WTC11 (cell line): ENCODE results near the gene SAYSD1. TPM values are rescaled to one million over a fixed set of nuclear protein-coding genes. Genes with fewer than 3 reads are reported as not detected.

Source experiments
- ATAC-seq: fragments of 200-7000 bp; cut with Tn5 transposase; 2 replicates; pipeline ENCODE4 v1.10.0; 2021; ENCODE audit warnings: mild to moderate bottlenecking, moderate library complexity
- CTCF ChIA-PET: fragments of 300-600 bp; sonication (Branson Sonifier 250); formaldehyde crosslinking; loops from one replicate; lab custom pipeline; 2021; ENCODE audit warnings: antibody characterized with exemption; lab: Charles Lee
- POLR2A ChIA-PET: fragments of 350-600 bp; sonication (Branson Sonifier 250); formaldehyde crosslinking; loops from one replicate; lab custom pipeline; 2021; ENCODE audit warnings: antibody characterized with exemption; lab: Charles Lee
- DNase-seq: peaks from one replicate; pipeline ENCODE4 v3.0.0; 2021; ENCODE audit warnings: low spot score
- H3K27ac Mint-ChIP-seq: 2 replicates; pipeline ENCODE4 v1.8.0; 2021; ENCODE audit warnings: mixed read lengths
- H3K27me3 Mint-ChIP-seq: 2 replicates; pipeline ENCODE4 v1.8.0; 2021; ENCODE audit warnings: low read depth, mild to moderate bottlenecking, moderate library complexity, mixed read lengths
- H3K36me3 Mint-ChIP-seq: 2 replicates; pipeline ENCODE4 v1.8.0; 2021; ENCODE audit warnings: mixed read lengths
- H3K4me1 Mint-ChIP-seq: 2 replicates; pipeline ENCODE4 v1.8.0; 2022; ENCODE audit warnings: mixed read lengths
- H3K4me3 Mint-ChIP-seq: 2 replicates; pipeline ENCODE4 v1.8.0; 2021; ENCODE audit warnings: mild to moderate bottlenecking, moderate library complexity, mixed read lengths
- H3K9me3 Mint-ChIP-seq: 2 replicates; pipeline ENCODE4 v1.8.0; 2021; ENCODE audit warnings: mixed read lengths
- ATF3 ChIP-seq: sonication (generic); formaldehyde crosslinking; conservative IDR thresholded peaks from 2 replicates; pipeline ENCODE4 v1.8.1; 2022; ENCODE audit warnings: mild to moderate bottlenecking, missing genetic modification reagents
- ATF6 ChIP-seq: sonication (generic); formaldehyde crosslinking; IDR thresholded peaks from 2 replicates; pipeline ENCODE4 v1.8.1; 2023; ENCODE audit warnings: mild to moderate bottlenecking, missing genetic modification reagents
- E2F1 ChIP-seq: sonication (generic); formaldehyde crosslinking; IDR thresholded peaks from 2 replicates; pipeline ENCODE4 v1.8.0; 2022; ENCODE audit warnings: mild to moderate bottlenecking, missing genetic modification reagents
- ESRRA ChIP-seq: sonication (generic); formaldehyde crosslinking; IDR thresholded peaks from 2 replicates; pipeline ENCODE4 v1.8.1; 2022; ENCODE audit warnings: mild to moderate bottlenecking, missing genetic modification reagents, borderline replicate concordance
- IRF2 ChIP-seq: sonication (generic); formaldehyde crosslinking; IDR thresholded peaks from 2 replicates; pipeline ENCODE4 v1.8.0; 2022; ENCODE audit warnings: low read depth, missing genetic modification reagents, borderline replicate concordance
- JAZF1 ChIP-seq: fragments of 250-450 bp; sonication (Bioruptor Pico); IDR thresholded peaks from 2 replicates; pipeline ENCODE4 v1.9.0; 2021; ENCODE audit warnings: moderate library complexity, mild to moderate bottlenecking, inconsistent platforms
- NFE2L1 ChIP-seq: sonication (generic); formaldehyde crosslinking; IDR thresholded peaks from 2 replicates; pipeline ENCODE4 v1.8.1; 2023; ENCODE audit warnings: missing genetic modification reagents
- NR3C1 ChIP-seq: sonication (generic); formaldehyde crosslinking; conservative IDR thresholded peaks from 2 replicates; pipeline ENCODE4 v1.8.1; 2023; ENCODE audit warnings: low read depth, mild to moderate bottlenecking, missing genetic modification reagents
- STAT6 ChIP-seq: sonication (generic); formaldehyde crosslinking; conservative IDR thresholded peaks from 2 replicates; pipeline ENCODE4 v1.8.1; 2023; ENCODE audit warnings: mild to moderate bottlenecking, low read depth, missing genetic modification reagents, moderate library complexity
- USF1 ChIP-seq: sonication (generic); formaldehyde crosslinking; IDR thresholded peaks from 2 replicates; pipeline ENCODE4 v1.8.0; 2022; ENCODE audit warnings: mild to moderate bottlenecking, missing genetic modification reagents
- USF2 ChIP-seq: sonication (generic); formaldehyde crosslinking; IDR thresholded peaks from 2 replicates; pipeline ENCODE4 v1.8.1; 2023; ENCODE audit warnings: mild to moderate bottlenecking, missing genetic modification reagents, moderate library complexity
- ZBTB43 ChIP-seq: sonication (generic); formaldehyde crosslinking; IDR thresholded peaks from 2 replicates; pipeline ENCODE4 v1.8.1; 2023; ENCODE audit warnings: mild to moderate bottlenecking, missing genetic modification reagents
- ZNF317 ChIP-seq: sonication (generic); formaldehyde crosslinking; IDR thresholded peaks from 2 replicates; pipeline ENCODE4 v1.8.1; 2023; ENCODE audit warnings: low read depth, mild to moderate bottlenecking, moderate library complexity, missing genetic modification reagents, borderline replicate concordance
- total RNA-seq: library from RNA; stranded (reverse); gene quantifications from 3 replicates; pipeline ENCODE4 v1.2.3, GENCODE V29; 2021

SAYSD1 gene
- total RNA-seq, 1 experiment from 2014 or later, result 7.4 TPM

- TF ChIP-seq ATF6 (CRISPR knock-in tag) (no peak), USF1 (CRISPR knock-in tag) (no peak), ESRRA (no peak), ATF3 (no peak), USF2 (no peak)
Observed at GRCh38 chr6:39072830-39073229, 42.2 kb downstream of the SAYSD1 start (continued).

GRCh38 chr6:39068391-39068790 is 46.6 kb downstream of the SAYSD1 start:
- ChIA-PET CTCF (interaction anchor here (1.4 kb wide), 1 partner anchor 71 kb away, joined by 3 read pairs; no protein-coding TSS in a partner anchor), POLR2A (no interaction called here)
- no peak for TF ChIP-seq NFE2L1
- TF ChIP-seq ZBTB43 (CRISPR knock-in tag), result no peak
- TF ChIP-seq STAT6 (CRISPR knock-in tag), result no peak
- no peak for TF ChIP-seq NR3C1 (CRISPR knock-in tag)
- TF ChIP-seq ZNF317 (CRISPR knock-in tag), result no peak
- no peak for TF ChIP-seq IRF2
- TF ChIP-seq JAZF1 (CRISPR knock-in tag), result no peak
- ATAC-seq, result no peak
- no peak for DNase-seq
- no peak overlapping the region for H3K27ac Mint-ChIP-seq
- peaks cover 6% of the 10 kb centered on the region for H3K4me1 Mint-ChIP-seq
- H3K9me3 Mint-ChIP-seq, result peaks cover 14% of the 10 kb centered on the region
- H3K4me3 Mint-ChIP-seq, result no peak overlapping the region
- no peaks in the 10 kb centered on the region for H3K36me3 Mint-ChIP-seq
- H3K27me3 Mint-ChIP-seq, result no peaks in the 10 kb centered on the region; the same call in 1 of the 2 replicates

- ATAC-seq (no peak), DNase-seq (no peak)
- H3K9me3 Mint-ChIP-seq, result peaks cover 14% of the 10 kb centered on the region
- no peaks in the 10 kb centered on the region for H3K36me3 Mint-ChIP-seq
- H3K27me3 Mint-ChIP-seq, result no peaks in the 10 kb centered on the region; the same call in 1 of the 2 replicates
- H3K4me1 Mint-ChIP-seq, result no peaks in the 10 kb centered on the region
- H3K27ac Mint-ChIP-seq, result no peak overlapping the region
- POLR2A ChIA-PET, result no interaction called here
- CTCF ChIA-PET, result no interaction called here
- H3K4me3 Mint-ChIP-seq, result no peak overlapping the region
- TF ChIP-seq E2F1 (no peak), NR3C1 (CRISPR knock-in tag) (no peak), JAZF1 (CRISPR knock-in tag) (no peak)
Observed at GRCh38 chr6:39065561-39065960, 49.4 kb downstream of the SAYSD1 start.
